Ishikawa (cell line): Measurements from ENCODE around the gene TYRP1.

Experiments
- CEBPB ChIP-seq: IDR thresholded peaks from 2 replicates; pipeline ENCODE4 v1.6.1; 2012
- CREB1 ChIP-seq: IDR thresholded peaks from 2 replicates; pipeline ENCODE4 v1.6.1; 2012; ENCODE audit warnings: low read depth
- EGR1 ChIP-seq: IDR thresholded peaks from 2 replicates; pipeline ENCODE4 v1.6.1; 2012
- EP300 ChIP-seq: IDR thresholded peaks from 2 replicates; pipeline ENCODE4 v1.6.1; 2012; ENCODE audit warnings: borderline replicate concordance
- FOXM1 ChIP-seq: IDR thresholded peaks from 2 replicates; pipeline ENCODE4 v1.6.1; 2012; ENCODE audit warnings: low read depth, borderline replicate concordance
- NFIC ChIP-seq: IDR thresholded peaks from 2 replicates; pipeline ENCODE4 v1.6.1; 2012
- RAD21 ChIP-seq: IDR thresholded peaks from 2 replicates; pipeline ENCODE4 v1.6.1; 2012; ENCODE audit warnings: low read depth
- TAF1 ChIP-seq: IDR thresholded peaks from 2 replicates; pipeline ENCODE4 v1.6.1; 2012; ENCODE audit warnings: low read depth, mild to moderate bottlenecking
- TCF12 ChIP-seq: IDR thresholded peaks from 2 replicates; pipeline ENCODE4 v1.6.1; 2012; ENCODE audit warnings: low read depth
- TEAD4 ChIP-seq: IDR thresholded peaks from 2 replicates; pipeline ENCODE4 v1.6.1; 2012
- USF1 ChIP-seq: IDR thresholded peaks from 2 replicates; pipeline ENCODE4 v1.6.1; 2012
- YY1 ChIP-seq: IDR thresholded peaks from 2 replicates; pipeline ENCODE4 v1.6.1; 2012; ENCODE audit warnings: low read depth
- ZBTB7A ChIP-seq: IDR thresholded peaks from 2 replicates; pipeline ENCODE4 v1.6.1; 2012; ENCODE audit warnings: low read depth
- TF ChIP-seq, protein P1 (sequence below): IDR thresholded peaks from 2 replicates; pipeline ENCODE4 v1.6.1; 2012
- TF ChIP-seq, protein P2 (sequence below): IDR thresholded peaks from 2 replicates; pipeline ENCODE4 v1.6.1; 2012; ENCODE audit warnings: low read depth, mild to moderate bottlenecking

The TYRP1 gene

GRCh38 chr9:12694013-12694412 lies 828 bp downstream of the TYRP1 start:
- TF ChIP-seq FOXM1, result no peak
- no peak for TF ChIP-seq EP300
- no peak for TF ChIP-seq NFIC
- TF ChIP-seq RAD21, result no peak
- TF ChIP-seq TCF12, result no peak
- TF ChIP-seq, protein P1, sequence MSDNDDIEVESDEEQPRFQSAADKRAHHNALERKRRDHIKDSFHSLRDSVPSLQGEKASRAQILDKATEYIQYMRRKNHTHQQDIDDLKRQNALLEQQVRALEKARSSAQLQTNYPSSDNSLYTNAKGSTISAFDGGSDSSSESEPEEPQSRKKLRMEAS, result no peak
- TF ChIP-seq TAF1, result no peak
- TF ChIP-seq, protein P2, sequence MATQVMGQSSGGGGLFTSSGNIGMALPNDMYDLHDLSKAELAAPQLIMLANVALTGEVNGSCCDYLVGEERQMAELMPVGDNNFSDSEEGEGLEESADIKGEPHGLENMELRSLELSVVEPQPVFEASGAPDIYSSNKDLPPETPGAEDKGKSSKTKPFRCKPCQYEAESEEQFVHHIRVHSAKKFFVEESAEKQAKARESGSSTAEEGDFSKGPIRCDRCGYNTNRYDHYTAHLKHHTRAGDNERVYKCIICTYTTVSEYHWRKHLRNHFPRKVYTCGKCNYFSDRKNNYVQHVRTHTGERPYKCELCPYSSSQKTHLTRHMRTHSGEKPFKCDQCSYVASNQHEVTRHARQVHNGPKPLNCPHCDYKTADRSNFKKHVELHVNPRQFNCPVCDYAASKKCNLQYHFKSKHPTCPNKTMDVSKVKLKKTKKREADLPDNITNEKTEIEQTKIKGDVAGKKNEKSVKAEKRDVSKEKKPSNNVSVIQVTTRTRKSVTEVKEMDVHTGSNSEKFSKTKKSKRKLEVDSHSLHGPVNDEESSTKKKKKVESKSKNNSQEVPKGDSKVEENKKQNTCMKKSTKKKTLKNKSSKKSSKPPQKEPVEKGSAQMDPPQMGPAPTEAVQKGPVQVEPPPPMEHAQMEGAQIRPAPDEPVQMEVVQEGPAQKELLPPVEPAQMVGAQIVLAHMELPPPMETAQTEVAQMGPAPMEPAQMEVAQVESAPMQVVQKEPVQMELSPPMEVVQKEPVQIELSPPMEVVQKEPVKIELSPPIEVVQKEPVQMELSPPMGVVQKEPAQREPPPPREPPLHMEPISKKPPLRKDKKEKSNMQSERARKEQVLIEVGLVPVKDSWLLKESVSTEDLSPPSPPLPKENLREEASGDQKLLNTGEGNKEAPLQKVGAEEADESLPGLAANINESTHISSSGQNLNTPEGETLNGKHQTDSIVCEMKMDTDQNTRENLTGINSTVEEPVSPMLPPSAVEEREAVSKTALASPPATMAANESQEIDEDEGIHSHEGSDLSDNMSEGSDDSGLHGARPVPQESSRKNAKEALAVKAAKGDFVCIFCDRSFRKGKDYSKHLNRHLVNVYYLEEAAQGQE, result no peak
- TF ChIP-seq CREB1, result no peak
- no peak for TF ChIP-seq USF1
- TF ChIP-seq EGR1, result no peak
- no peak for TF ChIP-seq CEBPB
- no peak for TF ChIP-seq TEAD4
- TF ChIP-seq ZBTB7A, result no peak
- no peak for TF ChIP-seq YY1

DNA sequence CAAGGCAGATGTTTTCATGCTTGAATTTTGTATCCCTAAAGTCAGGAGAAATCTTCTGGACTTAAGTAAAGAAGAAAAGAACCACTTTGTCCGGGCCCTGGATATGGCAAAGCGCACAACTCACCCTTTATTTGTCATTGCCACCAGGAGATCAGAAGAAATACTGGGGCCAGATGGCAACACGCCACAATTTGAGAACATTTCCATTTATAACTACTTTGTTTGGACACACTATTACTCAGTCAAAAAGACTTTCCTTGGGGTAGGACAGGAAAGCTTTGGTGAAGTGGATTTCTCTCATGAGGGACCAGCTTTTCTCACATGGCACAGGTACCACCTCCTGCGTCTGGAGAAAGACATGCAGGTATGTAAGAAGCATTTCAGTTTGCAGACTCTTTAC lies 2.3 kb downstream of the TYRP1 start:
- no peak for TF ChIP-seq FOXM1
- TF ChIP-seq NFIC, result no peak
- TF ChIP-seq, protein P1, result no peak
- no peak for TF ChIP-seq TCF12
- TF ChIP-seq TAF1, result no peak
- no peak for TF ChIP-seq CREB1
- no peak for TF ChIP-seq TEAD4
- no peak for TF ChIP-seq RAD21
- TF ChIP-seq, protein P2, result no peak
- no peak for TF ChIP-seq USF1
- no peak for TF ChIP-seq EP300
- no peak for TF ChIP-seq YY1
- TF ChIP-seq ZBTB7A, result no peak
- TF ChIP-seq CEBPB, result no peak
- no peak for TF ChIP-seq EGR1

DNA sequence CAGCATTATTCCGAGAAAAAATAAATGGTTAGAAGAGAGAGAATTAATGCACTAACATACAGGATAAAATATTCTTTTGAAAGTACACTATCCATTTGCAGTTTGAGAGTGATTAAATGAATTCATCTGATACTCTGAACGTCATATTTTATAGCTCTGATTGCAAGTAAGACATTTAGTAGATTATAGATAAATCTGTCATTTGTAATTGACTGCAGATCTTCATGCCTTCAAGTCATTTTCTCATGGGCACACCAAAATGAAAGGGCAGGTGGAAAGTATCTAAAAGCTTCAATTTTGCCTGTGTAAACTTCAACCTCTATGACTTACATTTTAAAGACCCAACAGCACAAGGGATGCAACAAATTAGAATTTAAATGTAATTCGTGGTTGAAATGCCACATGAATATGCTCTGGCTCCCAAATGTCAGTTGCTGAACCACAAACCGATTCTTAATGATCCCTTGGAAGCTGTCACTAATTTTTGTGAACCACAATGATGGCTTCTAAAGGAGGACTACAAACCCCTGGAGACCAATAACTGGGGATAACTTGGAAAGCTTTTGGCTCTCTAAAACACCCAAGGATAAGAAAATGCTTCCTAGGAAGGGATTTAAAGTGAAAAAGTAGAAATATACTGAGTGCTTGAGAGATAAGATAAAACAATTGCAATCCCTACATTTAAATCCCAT lies 3.9 kb downstream of the TYRP1 start:
- TF ChIP-seq FOXM1 (no peak), USF1 (no peak), EGR1 (no peak), CREB1 (no peak), RAD21 (no peak), CEBPB (no peak), YY1 (no peak), TEAD4 (no peak), TCF12 (no peak), ZBTB7A (no peak), NFIC (no peak), TAF1 (no peak), EP300 (no peak)
- TF ChIP-seq, protein P2, result no peak
- TF ChIP-seq, protein P1, result no peak

DNA sequence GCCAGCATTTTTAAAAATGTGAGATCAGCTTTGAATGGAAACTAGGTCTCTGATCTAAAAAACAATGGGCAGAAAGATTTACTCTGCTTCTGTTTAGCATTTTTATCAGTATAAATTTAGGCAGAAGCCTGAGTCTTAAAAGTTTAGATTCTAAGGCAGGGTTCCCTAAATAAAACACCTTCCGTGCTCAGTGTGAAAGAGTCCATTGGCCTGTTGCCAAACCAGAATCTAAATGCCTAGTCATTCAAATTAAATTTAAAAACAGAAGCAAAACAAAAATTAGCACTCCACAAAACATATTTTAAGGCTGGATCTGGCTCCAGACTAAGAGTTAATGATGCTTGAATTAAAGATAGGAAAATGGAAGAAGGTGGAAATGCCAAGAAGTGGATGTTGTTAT lies 4.5 kb downstream of the TYRP1 start:
- TF ChIP-seq USF1, result no peak
- TF ChIP-seq, protein P2, result no peak
- TF ChIP-seq ZBTB7A, result no peak
- TF ChIP-seq, protein P1, result no peak
- TF ChIP-seq TAF1, result no peak
- TF ChIP-seq FOXM1, result no peak
- no peak for TF ChIP-seq YY1
- TF ChIP-seq TEAD4, result no peak
- no peak for TF ChIP-seq TCF12
- no peak for TF ChIP-seq EGR1
- TF ChIP-seq CREB1, result no peak
- no peak for TF ChIP-seq CEBPB
